GM21737 (cell line): ENCODE results near the gene OR14C36.
"Not testable (repeated sequence)": the region's sequence is repeated elsewhere in the genome, so short reads cannot be mapped to it uniquely, and the experiment has no call there.

Experiments
- ATAC-seq: cut with Tn5 transposase; IDR thresholded peaks from one replicate; pipeline ENCODE4 v1.9.1; 2021; ENCODE audit warnings: mild to moderate bottlenecking, moderate library complexity; ENCODE audit not compliant: unreplicated experiment

Gene OR14C36

GRCh38 chr1:248348475-248348874 is at the start of gene OR14C36:
Gene OR14C36 (plus strand): TSS chr1:248348775. CDS start chr1:248348775, 0 bp downstream.
- ATAC-seq, result no peak

- ATAC-seq, result no peak
These were observed 45.3 kb upstream of the OR14C36 start, which contains the start of gene OR2T12 for GRCh38 chr1:248303324-248303723. Gene OR2T12 (minus strand): TSS chr1:248303424. CDS start chr1:248295578, 7,846 bp downstream.

GRCh38 chr1:248305672-248306071 is 42.9 kb upstream of the OR14C36 start:
- not testable (repeated sequence) for ATAC-seq

GRCh38 chr1:248306103-248306502 is 42.5 kb upstream of the OR14C36 start:
- ATAC-seq, result no peak

GRCh38 chr1:248306740-248307139 is 41.8 kb upstream of the OR14C36 start:
- ATAC-seq, result not testable (repeated sequence)

GRCh38 chr1:248316796-248317195 is 31.8 kb upstream of the OR14C36 start:
- no peak for ATAC-seq

- no peak for ATAC-seq
These were observed 24.1 kb upstream of the OR14C36 start, which contains the start of gene OR2M7 for GRCh38 chr1:248324468-248324867. Gene OR2M7 (minus strand): TSS chr1:248324568. CDS start chr1:248324568, 0 bp downstream.

- no peak for ATAC-seq
These were observed 5.1 kb upstream of the OR14C36 start for GRCh38 chr1:248343451-248343850.

GRCh38 chr1:248359415-248359814 is 10.8 kb downstream of the OR14C36 start:
- no peak for ATAC-seq

GRCh38 chr1:248361121-248361715 is 12.6 kb downstream of the OR14C36 start, which contains the start of gene OR2T4:
Gene OR2T4 (plus strand): TSS chr1:248361665. CDS start chr1:248361665, 0 bp downstream.
- no peak for ATAC-seq

GRCh38 chr1:248366609-248367008 is 18.0 kb downstream of the OR14C36 start:
- no peak for ATAC-seq

GRCh38 chr1:248372394-248372793 is 23.8 kb downstream of the OR14C36 start:
- ATAC-seq, result no peak

GRCh38 chr1:248373761-248374160 is 25.2 kb downstream of the OR14C36 start:
- no peak for ATAC-seq

- ATAC-seq, result no peak
These were observed 26.9 kb downstream of the OR14C36 start, which contains the start of gene OR2T6 for GRCh38 chr1:248375446-248375845. Gene OR2T6 (plus strand): TSS chr1:248375746. CDS start chr1:248387609, 11,863 bp downstream.

GRCh38 chr1:248376916-248377315 is 28.3 kb downstream of the OR14C36 start:
- ATAC-seq, result no peak

- no peak for ATAC-seq
These were observed 32.3 kb downstream of the OR14C36 start for GRCh38 chr1:248380854-248381253.

GRCh38 chr1:248388426-248388825 is 39.9 kb downstream of the OR14C36 start:
- ATAC-seq, result no peak

GRCh38 chr1:248393050-248393449 is 44.5 kb downstream of the OR14C36 start:
- no peak for ATAC-seq
